ENCODE data around the gene KIF15.

The KIF15 gene

DNA sequence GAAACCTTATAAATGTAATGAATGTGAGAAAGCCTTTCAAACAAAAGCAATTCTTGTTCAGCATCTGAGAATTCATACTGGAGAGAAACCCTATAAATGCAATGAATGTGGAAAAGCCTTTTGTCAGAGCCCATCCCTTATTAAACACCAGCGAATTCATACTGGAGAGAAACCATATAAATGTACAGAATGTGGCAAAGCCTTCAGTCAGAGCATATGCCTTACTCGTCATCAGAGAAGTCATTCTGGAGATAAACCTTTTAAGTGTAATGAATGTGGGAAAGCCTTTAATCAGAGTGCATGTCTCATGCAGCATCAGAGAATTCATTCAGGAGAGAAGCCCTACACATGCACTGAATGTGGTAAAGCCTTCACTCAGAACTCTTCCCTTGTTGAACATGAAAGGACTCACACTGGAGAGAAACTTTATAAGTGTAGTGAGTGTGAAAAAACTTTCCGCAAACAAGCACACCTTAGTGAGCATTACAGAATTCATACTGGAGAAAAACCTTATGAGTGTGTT is 26.9 kb upstream of the KIF15 start:
- TF ChIP-seq EZH2 (optimal IDR thresholded peaks at IDR 0.05; ENCODE audit: low read depth, low read length), result no peak
- TF ChIP-seq, protein P1, sequence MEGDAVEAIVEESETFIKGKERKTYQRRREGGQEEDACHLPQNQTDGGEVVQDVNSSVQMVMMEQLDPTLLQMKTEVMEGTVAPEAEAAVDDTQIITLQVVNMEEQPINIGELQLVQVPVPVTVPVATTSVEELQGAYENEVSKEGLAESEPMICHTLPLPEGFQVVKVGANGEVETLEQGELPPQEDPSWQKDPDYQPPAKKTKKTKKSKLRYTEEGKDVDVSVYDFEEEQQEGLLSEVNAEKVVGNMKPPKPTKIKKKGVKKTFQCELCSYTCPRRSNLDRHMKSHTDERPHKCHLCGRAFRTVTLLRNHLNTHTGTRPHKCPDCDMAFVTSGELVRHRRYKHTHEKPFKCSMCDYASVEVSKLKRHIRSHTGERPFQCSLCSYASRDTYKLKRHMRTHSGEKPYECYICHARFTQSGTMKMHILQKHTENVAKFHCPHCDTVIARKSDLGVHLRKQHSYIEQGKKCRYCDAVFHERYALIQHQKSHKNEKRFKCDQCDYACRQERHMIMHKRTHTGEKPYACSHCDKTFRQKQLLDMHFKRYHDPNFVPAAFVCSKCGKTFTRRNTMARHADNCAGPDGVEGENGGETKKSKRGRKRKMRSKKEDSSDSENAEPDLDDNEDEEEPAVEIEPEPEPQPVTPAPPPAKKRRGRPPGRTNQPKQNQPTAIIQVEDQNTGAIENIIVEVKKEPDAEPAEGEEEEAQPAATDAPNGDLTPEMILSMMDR (IDR thresholded peaks at IDR 0.05; ENCODE audit: low read length), result no peak
- TF ChIP-seq EZH2phosphoT487 (IDR thresholded peaks at IDR 0.05; ENCODE audit: low read length), result no peak
- Histone ChIP-seq H3K79me2 (ENCODE audit: low read length) (no peaks in the 10 kb centered on the region), H3K4me2 (ENCODE audit: low read depth, low read length) (no peak overlapping the region), H3K9me3 (replicated peaks; ENCODE audit: insufficient read depth, low read length) (0 out of 2 replicates have a peak, but pooled peaks cover 5% of the 10 kb centered on the region), H3K9me2 (replicated peaks; ENCODE audit: insufficient read depth, low read length) (no peaks in the 10 kb centered on the region), H3K4me1 (ENCODE audit: low read length) (no peaks in the 10 kb centered on the region), H3K36me3 (replicated peaks; ENCODE audit: insufficient read depth, low read length) (peaks cover 9% of the 10 kb centered on the region), H3K27ac (ENCODE audit: low read length) (no peak overlapping the region), H3K4me3 (ENCODE audit: low read length) (no peak overlapping the region), H3K9ac (ENCODE audit: low read length) (no peak overlapping the region), H2AFZ (ENCODE audit: low read length) (no peak overlapping the region), H3K27me3 (replicated peaks; ENCODE audit: insufficient read depth, low read length) (no peaks in the 10 kb centered on the region), H3F3A (ENCODE audit: insufficient read depth, low read length) (no peaks in the 10 kb centered on the region), H4K20me1 (ENCODE audit: insufficient read depth, low read length) (no peaks in the 10 kb centered on the region)
- no peak for DNase-seq

DNA sequence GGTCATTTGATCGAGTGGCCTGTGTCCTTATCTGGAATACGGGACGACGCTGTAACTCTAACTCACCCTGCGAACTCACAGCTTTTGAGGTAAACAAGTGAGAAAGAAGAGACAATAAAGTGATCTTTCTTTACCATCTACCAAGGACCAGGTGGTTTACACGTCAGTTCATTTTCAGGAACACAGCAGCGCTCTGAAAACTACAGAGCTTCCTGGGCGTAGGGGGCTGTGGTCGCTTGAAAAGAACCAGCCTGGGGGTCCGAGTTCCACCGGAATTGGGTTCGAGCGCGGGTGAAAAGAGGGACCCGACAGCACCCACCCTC is 532 bp upstream of the KIF15 start:
- Histone ChIP-seq H3F3A (ENCODE audit: insufficient read depth, low read length) (no peaks in the 10 kb centered on the region), H3K9me2 (replicated peaks; ENCODE audit: insufficient read depth, low read length) (no peaks in the 10 kb centered on the region), H3K36me3 (replicated peaks; ENCODE audit: insufficient read depth, low read length) (no peaks in the 10 kb centered on the region), H3K4me2 (ENCODE audit: low read depth, low read length) (peak overlapping the region; percentile 85; the same call in 1 of the 2 replicates), H4K20me1 (ENCODE audit: insufficient read depth, low read length) (no peaks in the 10 kb centered on the region), H3K4me3 (ENCODE audit: low read length) (peak overlapping the region; percentile 99), H2AFZ (ENCODE audit: low read length) (peak overlapping the region; percentile 94), H3K9ac (ENCODE audit: low read length) (peak overlapping the region; percentile 91), H3K79me2 (ENCODE audit: low read length) (peaks cover 89% of the 10 kb centered on the region), H3K27ac (ENCODE audit: low read length) (peak overlapping the region; percentile 50; the same call in 1 of the 2 replicates), H3K4me1 (ENCODE audit: low read length) (0 out of 2 replicates have a peak, but pooled peaks cover 6% of the 10 kb centered on the region), H3K9me3 (replicated peaks; ENCODE audit: insufficient read depth, low read length) (no peaks in the 10 kb centered on the region), H3K27me3 (replicated peaks; ENCODE audit: insufficient read depth, low read length) (no peaks in the 10 kb centered on the region)
- DNase-seq, result peak; percentile 11
- TF ChIP-seq EZH2 (optimal IDR thresholded peaks at IDR 0.05; ENCODE audit: low read depth, low read length) (no peak), EZH2phosphoT487 (IDR thresholded peaks at IDR 0.05; ENCODE audit: low read length) (no peak)
- TF ChIP-seq, protein P1 (IDR thresholded peaks at IDR 0.05; ENCODE audit: low read length), result no peak

DNA sequence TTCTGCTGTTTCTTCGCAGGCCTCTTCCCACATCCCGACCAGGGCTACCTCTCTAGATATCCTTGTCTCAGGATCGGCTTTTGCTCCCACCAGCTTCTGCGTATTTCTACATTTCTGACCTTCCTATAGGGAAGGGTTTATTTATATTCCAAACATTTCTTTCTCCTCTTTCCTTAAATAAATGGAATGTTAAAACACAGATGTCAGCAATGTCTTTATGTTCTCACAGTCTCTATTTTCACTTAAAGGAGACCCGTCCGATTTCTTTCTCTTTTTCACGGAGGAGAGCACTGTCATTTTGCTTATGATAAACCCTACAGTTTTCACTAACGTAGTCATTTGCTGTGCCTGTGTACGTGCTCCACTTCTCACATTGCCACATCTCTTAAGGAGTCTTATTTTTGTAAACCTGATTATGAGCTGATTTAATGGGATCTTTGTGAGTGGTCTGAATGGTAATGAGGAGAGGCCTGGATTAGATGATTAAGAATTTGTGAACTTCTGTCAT is 630 bp downstream of the KIF15 start:
- peak overlapping the region; percentile 99 for H3K4me3 ChIP-seq (ENCODE audit: low read length)

More for the DNA sequence above, 630 bp downstream of the KIF15 start:
- Histone ChIP-seq H3F3A (ENCODE audit: insufficient read depth, low read length) (no peaks in the 10 kb centered on the region), H3K4me2 (ENCODE audit: low read depth, low read length) (peak overlapping the region; percentile 65), H4K20me1 (ENCODE audit: insufficient read depth, low read length) (no peaks in the 10 kb centered on the region), H3K36me3 (replicated peaks; ENCODE audit: insufficient read depth, low read length) (no peaks in the 10 kb centered on the region), H3K9me2 (replicated peaks; ENCODE audit: insufficient read depth, low read length) (no peaks in the 10 kb centered on the region), H3K9ac (ENCODE audit: low read length) (peak overlapping the region; percentile 91), H3K27ac (ENCODE audit: low read length) (peak overlapping the region; percentile 52; the same call in 1 of the 2 replicates), H3K4me1 (ENCODE audit: low read length) (0 out of 2 replicates have a peak, but pooled peaks cover 6% of the 10 kb centered on the region), H2AFZ (ENCODE audit: low read length) (peak overlapping the region; percentile 85), H3K9me3 (replicated peaks; ENCODE audit: insufficient read depth, low read length) (no peaks in the 10 kb centered on the region), H3K27me3 (replicated peaks; ENCODE audit: insufficient read depth, low read length) (no peaks in the 10 kb centered on the region), H3K79me2 (ENCODE audit: low read length) (peaks cover 87% of the 10 kb centered on the region)
- TF ChIP-seq EZH2phosphoT487 (IDR thresholded peaks at IDR 0.05; ENCODE audit: low read length) (no peak), EZH2 (optimal IDR thresholded peaks at IDR 0.05; ENCODE audit: low read depth, low read length) (no peak)
- TF ChIP-seq, protein P1 (IDR thresholded peaks at IDR 0.05; ENCODE audit: low read length), result no peak
- peak; percentile 7 for DNase-seq
